AG08395 (cell line): ENCODE data around the gene C9orf78.

Experiments used
- DNase-seq: peaks from one replicate; pipeline ENCODE4 v3.0.0; 2012; ENCODE audit warnings: mixed read lengths, low spot score

The C9orf78 gene

GRCh38 chr9:129841071-129841470 is 6.0 kb upstream of the C9orf78 start:
- DNase-seq = no peak

GRCh38 chr9:129840034-129840433 is 5.0 kb upstream of the C9orf78 start:
- DNase-seq = no peak

DNA sequence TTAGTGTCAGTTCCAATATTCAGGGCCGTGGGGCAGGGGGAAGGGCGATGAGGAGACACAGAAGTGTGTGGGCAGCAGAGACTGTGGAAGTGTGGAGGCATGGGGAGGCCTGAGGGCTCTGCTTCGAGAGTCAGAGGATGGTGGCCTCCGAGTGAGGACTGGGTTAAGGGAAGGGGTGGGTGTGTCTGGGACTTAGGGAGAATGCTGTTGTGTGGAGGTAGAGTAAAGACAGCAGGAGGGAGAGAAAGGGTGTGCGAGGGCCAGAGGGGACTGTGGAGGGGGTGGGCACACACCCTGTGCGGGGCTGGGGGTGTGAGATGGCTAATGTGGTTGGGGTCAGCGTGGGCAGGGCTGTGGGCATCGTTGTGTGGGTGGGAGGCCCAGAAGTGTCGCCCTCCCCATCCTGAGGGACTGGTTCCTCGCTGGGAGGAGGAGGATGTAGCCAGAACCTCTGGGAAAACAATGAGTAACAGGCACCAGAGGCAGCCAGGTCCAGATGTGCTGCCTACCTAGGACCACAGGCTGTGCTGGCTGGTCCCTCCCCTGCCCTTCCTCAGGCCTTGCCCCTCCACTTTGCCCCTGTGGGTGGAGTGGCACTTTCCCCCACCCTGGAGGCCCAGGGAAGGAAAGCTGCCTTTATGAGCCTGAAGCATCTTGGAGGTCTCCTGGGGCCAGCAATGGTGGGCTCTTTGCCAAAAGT is 4.4 kb upstream of the C9orf78 start:
- no peak for DNase-seq

- peak; percentile 78 for DNase-seq
Measured at GRCh38 chr9:129838707-129839259, 3.7 kb upstream of the C9orf78 start.

DNA sequence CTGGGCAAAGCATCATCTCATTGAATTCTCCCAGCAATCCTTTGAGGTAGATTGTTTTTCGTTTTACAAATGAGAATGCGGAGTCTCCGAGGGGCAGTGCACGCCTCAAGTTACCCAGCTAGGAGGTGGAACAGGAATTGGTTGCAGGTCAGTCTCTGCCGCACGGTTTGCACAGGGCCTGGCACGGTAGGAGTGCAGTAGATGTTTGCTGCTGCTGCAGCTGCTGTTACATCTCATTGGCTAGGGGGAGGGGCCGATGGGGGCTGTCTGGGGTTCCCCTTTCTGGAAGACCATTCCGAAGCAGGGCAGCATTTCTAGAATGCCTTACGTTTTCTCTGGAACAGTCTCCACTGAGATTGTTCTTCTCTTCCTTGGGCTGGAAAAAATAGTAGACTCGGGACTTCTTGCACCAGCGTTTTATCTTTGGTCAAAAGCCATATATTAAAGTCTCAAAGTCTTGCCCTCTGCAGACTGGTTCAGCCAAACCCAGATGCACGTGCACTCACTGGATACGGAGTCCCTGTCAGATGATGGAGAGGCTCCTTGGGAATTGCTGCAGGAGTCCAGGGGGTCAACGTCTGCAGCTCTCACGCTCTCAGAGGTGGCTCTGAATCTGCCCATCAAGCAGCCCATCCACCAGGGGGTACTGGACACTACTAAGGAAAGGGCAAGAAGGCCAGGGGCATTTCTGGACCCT is 1.4 kb upstream of the C9orf78 start:
- DNase-seq = no peak

DNA sequence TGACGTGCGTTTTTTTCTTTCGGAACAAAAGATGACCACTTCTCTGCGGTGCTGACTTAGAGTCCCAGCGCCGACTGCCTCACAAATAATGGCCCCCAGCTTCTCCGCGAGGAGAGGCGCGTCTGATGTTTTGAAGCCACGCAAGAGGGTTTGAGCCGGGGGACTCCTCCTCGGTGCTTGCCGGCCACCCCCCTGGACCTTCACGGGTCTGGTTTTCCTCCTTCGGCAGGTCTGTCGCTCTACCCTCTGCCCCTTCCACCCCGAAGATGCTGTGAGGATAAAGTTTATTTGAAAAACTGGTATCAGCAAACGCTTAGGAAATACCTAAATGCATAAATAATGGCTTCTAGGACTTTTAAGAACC is 767 bp upstream of the C9orf78 start:
- DNase-seq = no peak

GRCh38 chr9:129834489-129835127 is 467 bp downstream of the C9orf78 start:
- peak; percentile 24 for DNase-seq

GRCh38 chr9:129832982-129833381 is 2.1 kb downstream of the C9orf78 start:
- no peak for DNase-seq

- DNase-seq = no peak
Measured at GRCh38 chr9:129828969-129829368, 6.1 kb downstream of the C9orf78 start.

GRCh38 chr9:129828051-129828450 is 7.0 kb downstream of the C9orf78 start:
- DNase-seq = no peak

- no peak for DNase-seq
Measured at GRCh38 chr9:129826759-129827158, 8.3 kb downstream of the C9orf78 start.

GRCh38 chr9:129826344-129826743 is 8.7 kb downstream of the C9orf78 start:
- peak; percentile 13 for DNase-seq

DNA sequence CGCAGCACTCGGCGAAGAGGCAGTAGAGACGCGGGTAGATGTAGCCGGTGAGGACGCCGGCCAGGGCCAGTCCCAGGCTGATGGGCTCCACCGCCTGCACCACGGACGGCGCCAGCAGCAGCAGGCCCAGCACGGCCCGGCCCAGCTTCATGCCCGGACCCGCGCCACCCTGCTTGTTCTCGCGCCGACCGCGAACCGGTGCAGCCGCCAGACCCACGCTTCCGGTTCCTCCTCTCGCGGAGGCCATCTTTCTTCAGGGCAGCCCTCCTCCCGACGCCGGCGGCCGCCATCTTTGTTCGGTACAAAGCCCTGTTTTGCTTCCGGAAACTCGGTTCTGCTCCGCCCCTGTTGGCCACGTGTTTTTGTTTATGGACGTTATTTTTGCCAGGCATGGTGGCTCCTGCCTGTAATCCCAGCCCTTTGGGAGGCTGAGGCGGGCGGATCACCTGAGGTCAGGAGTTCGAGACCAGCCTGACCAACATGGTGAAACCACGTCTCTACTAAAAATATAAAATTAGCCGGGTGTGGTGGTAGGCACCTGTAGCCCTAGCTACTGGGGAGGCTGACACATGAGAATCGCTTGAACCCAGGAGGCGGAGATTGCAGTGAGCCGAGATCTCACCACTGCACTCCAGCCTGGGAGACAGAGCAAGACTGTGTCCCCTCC is 11.0 kb downstream of the C9orf78 start, which contains the start of gene TOR1A:
Gene TOR1A, minus strand, starts transcription at position 202 of the 667 bp plus-strand sequence. Its CDS starts 51 bp downstream, at position 151.
- DNase-seq = peak; percentile 96

DNA sequence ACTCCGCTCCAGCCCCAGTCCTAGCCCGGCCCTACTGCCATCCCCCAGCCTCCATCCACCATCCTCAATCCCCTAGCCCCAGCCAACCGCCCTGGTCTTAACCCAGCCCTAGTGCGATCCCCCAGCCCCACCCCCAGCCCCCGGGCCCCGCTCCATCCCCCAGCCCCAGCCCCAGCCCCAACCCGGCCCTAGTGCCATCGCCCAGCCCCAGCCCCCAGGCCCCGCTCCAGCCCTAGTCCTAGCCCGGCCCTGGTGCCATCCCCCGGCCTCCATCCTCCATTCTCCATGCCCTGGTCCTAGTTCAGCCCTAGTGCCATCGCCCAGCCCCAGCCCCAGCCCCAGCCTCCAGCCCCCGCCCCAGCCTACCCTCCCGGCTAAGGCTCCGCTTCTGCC is 11.5 kb downstream of the C9orf78 start:
- peak; percentile 13 for DNase-seq

GRCh38 chr9:129822898-129823541 is 12.1 kb downstream of the C9orf78 start:
- DNase-seq = peak; percentile 30

- no peak for DNase-seq
Measured at GRCh38 chr9:129816501-129817435, 18.3 kb downstream of the C9orf78 start.

GRCh38 chr9:129815278-129815677 is 19.8 kb downstream of the C9orf78 start:
- no peak for DNase-seq

- no peak for DNase-seq
Measured at GRCh38 chr9:129814432-129815223, 20.4 kb downstream of the C9orf78 start.

GRCh38 chr9:129813661-129814060 is 21.4 kb downstream of the C9orf78 start:
- DNase-seq = no peak

- DNase-seq = no peak
Measured at GRCh38 chr9:129812385-129812784, 22.7 kb downstream of the C9orf78 start.
